SK-N-SH (cell line): Measurements from ENCODE around the gene GPRIN3. TPM values are rescaled to one million over a fixed set of nuclear protein-coding genes. Genes with fewer than 3 reads are reported as not detected.

Experiments used
- CTCF ChIA-PET: fragments of 300-600, 350-600 bp; formaldehyde crosslinking; extraction: SDS; loops from one replicate; lab custom pipeline; 2021; lab: Yijun Ruan, JAX
- POLR2A ChIA-PET: fragments of 350-600 bp; sonication (Branson Sonifier 250); formaldehyde crosslinking; extraction: SDS; loops from one replicate; lab custom pipeline; 2020; ENCODE audit warnings: antibody characterized with exemption, inconsistent platforms; lab: Yijun Ruan, JAX
- DNase-seq: peaks from one replicate; pipeline ENCODE4 v3.0.0; 2012
- H2AFZ ChIP-seq: fragments of 200-600 bp; sonication (generic); 2 replicates; pipeline ENCODE4 v1.8.1; 2016; ENCODE audit warnings: antibody characterized with exemption, mild to moderate bottlenecking, low read depth
- H3F3A ChIP-seq: fragments of 200-600 bp; sonication (generic); replicated peaks from 2 replicates; pipeline ENCODE3; 2016; ENCODE audit warnings: antibody characterized with exemption, mild to moderate bottlenecking; ENCODE audit not compliant: insufficient read depth
- H3K27ac ChIP-seq, 2 experiments: fragments of 200-500 bp in 1 of 2; fragments of 200-600 bp in 1 of 2; sonication (Bioruptor generic) in 1 of 2; sonication (generic), shearing (Covaris generic) in 1 of 2; 2 replicates each; pipeline versions ENCODE4 v1.5.1 to v1.6.1; 2014 to 2016; ENCODE audit warnings: low read depth in 2 of 2, inconsistent platforms in 1 of 2, low read length in 1 of 2, mild to moderate bottlenecking in 1 of 2, mixed read lengths in 1 of 2
- H3K27me3 ChIP-seq: fragments of 200-600 bp; sonication (generic), shearing (Covaris generic); 2 replicates; pipeline ENCODE4 v1.6.1; 2016; ENCODE audit warnings: mixed run types; ENCODE audit not compliant: insufficient read depth
- H3K36me3 ChIP-seq, 2 experiments: fragments of 200-500 bp in 1 of 2; fragments of 200-600 bp in 1 of 2; sonication (Bioruptor generic) in 1 of 2; sonication (generic) in 1 of 2; replicated peaks in 1 of 2; 2 replicates each; pipeline versions ENCODE3 to v1.5.1; 2014 to 2016; ENCODE audit warnings: low read length in 1 of 2, mild to moderate bottlenecking in 1 of 2; ENCODE audit not compliant: insufficient read depth in 2 of 2, control insufficient read depth in 1 of 2
- H3K4me1 ChIP-seq, 2 experiments: fragments of 200-500 bp in 1 of 2; fragments of 200-600 bp in 1 of 2; sonication (Bioruptor generic) in 1 of 2; sonication (generic), shearing (Covaris generic) in 1 of 2; 2 replicates each; pipeline versions ENCODE4 v1.5.1 to v1.6.1; 2014 to 2016; ENCODE audit warnings: low read depth in 1 of 2, low read length in 1 of 2, mixed run types in 1 of 2; ENCODE audit not compliant: insufficient read depth in 2 of 2, control insufficient read depth in 1 of 2
- H3K4me2 ChIP-seq: fragments of 200-600 bp; sonication (generic), shearing (Covaris generic); 2 replicates; pipeline ENCODE4 v1.6.1; 2017; ENCODE audit warnings: mixed run types
- H3K4me3 ChIP-seq, 2 experiments: fragments of 200-500 bp in 1 of 2; fragments of 200-600 bp in 1 of 2; sonication (Bioruptor generic) in 1 of 2; sonication (generic), shearing (Covaris generic) in 1 of 2; 2 replicates each; pipeline versions ENCODE4 v1.5.1 to v1.8.1; 2014 to 2016; ENCODE audit warnings: low read depth in 2 of 2, inconsistent platforms in 1 of 2, low read length in 1 of 2, mild to moderate bottlenecking in 1 of 2, mixed read lengths in 1 of 2, moderate library complexity in 1 of 2
- H3K79me2 ChIP-seq: fragments of 200-600 bp; sonication (generic); 2 replicates; pipeline ENCODE4 v1.8.1; 2017; ENCODE audit warnings: mild to moderate bottlenecking; ENCODE audit not compliant: insufficient read depth
- H3K9ac ChIP-seq: fragments of 200-600 bp; sonication (generic); 2 replicates; pipeline ENCODE4 v1.6.1; 2017; ENCODE audit warnings: mixed run types
- H3K9me2 ChIP-seq: fragments of 200-600 bp; sonication (generic); 2 replicates; pipeline ENCODE4 v1.6.1; 2017; ENCODE audit warnings: mixed run types
- H3K9me3 ChIP-seq: fragments of 200-600 bp; sonication (generic); 2 replicates; pipeline ENCODE4 v1.6.1; 2017; ENCODE audit warnings: mixed run types, mild to moderate bottlenecking, moderate library complexity
- H4K20me1 ChIP-seq: fragments of 200-600 bp; sonication (generic); 2 replicates; pipeline ENCODE4 v1.6.1; 2017; ENCODE audit warnings: mild to moderate bottlenecking, mixed run types; ENCODE audit not compliant: insufficient read depth
- CHD2 ChIP-seq: fragments of 150-350 bp; IDR thresholded peaks from 2 replicates; pipeline ENCODE4 v1.6.1; 2018; ENCODE audit warnings: low read length; ENCODE audit not compliant: partially characterized antibody
- ELF1 ChIP-seq: IDR thresholded peaks from 2 replicates; pipeline ENCODE4 v1.4.0; 2012
- EZH2phosphoT487 ChIP-seq: fragments of 200-600 bp; sonication (generic); IDR thresholded peaks from 2 replicates; pipeline ENCODE4 v1.6.1; 2017; ENCODE audit warnings: low read depth, mixed run types, mild to moderate bottlenecking, antibody characterized with exemption, moderate library complexity, borderline replicate concordance
- FOSL2 ChIP-seq: IDR thresholded peaks from 2 replicates; pipeline ENCODE4 v1.4.0; 2012; ENCODE audit warnings: low read depth, mild to moderate bottlenecking, moderate library complexity, borderline replicate concordance
- FOXM1 ChIP-seq: IDR thresholded peaks from 2 replicates; pipeline ENCODE4 v1.4.0; 2012; ENCODE audit warnings: low read depth, mild to moderate bottlenecking
- GABPA ChIP-seq: IDR thresholded peaks from 2 replicates; pipeline ENCODE4 v1.4.0; 2012; ENCODE audit warnings: low read depth, mild to moderate bottlenecking
- GATA2 ChIP-seq: sonication (generic); formaldehyde crosslinking; IDR thresholded peaks from 2 replicates; pipeline ENCODE4 v1.5.0; 2020; ENCODE audit warnings: mild to moderate bottlenecking, missing genetic modification reagents
- MEF2A ChIP-seq: IDR thresholded peaks from 2 replicates; pipeline ENCODE4 v1.4.0; 2012; ENCODE audit warnings: low read depth, borderline replicate concordance
- MXI1 ChIP-seq: IDR thresholded peaks from 2 replicates; pipeline ENCODE4 v1.6.1; 2012; ENCODE audit warnings: mild to moderate bottlenecking, low read depth, low read length, improper control_type of control experiment
- NRF1 ChIP-seq: IDR thresholded peaks from 2 replicates; pipeline ENCODE4 v1.6.1; 2012; ENCODE audit warnings: low read depth, mild to moderate bottlenecking, low read length
- POLR2AphosphoS5 ChIP-seq: IDR thresholded peaks from 2 replicates; pipeline ENCODE4 v1.6.1; 2012; ENCODE audit warnings: low read depth, low read length
- RAD21 ChIP-seq: IDR thresholded peaks from 2 replicates; pipeline ENCODE4 v1.6.1; 2012; ENCODE audit warnings: mild to moderate bottlenecking, low read length
- RXRA ChIP-seq: IDR thresholded peaks from 2 replicates; pipeline ENCODE4 v1.4.0; 2012; ENCODE audit warnings: low read depth, mild to moderate bottlenecking, borderline replicate concordance
- SIN3A ChIP-seq: IDR thresholded peaks from 2 replicates; pipeline ENCODE4 v1.6.1; 2012; ENCODE audit warnings: low read depth, mild to moderate bottlenecking, low read length, moderate library complexity, borderline replicate concordance
- TCF12 ChIP-seq: IDR thresholded peaks from 2 replicates; pipeline ENCODE4 v1.4.0; 2012
- TEAD4 ChIP-seq: IDR thresholded peaks from 2 replicates; pipeline ENCODE4 v1.4.0; 2012; ENCODE audit warnings: mild to moderate bottlenecking, borderline replicate concordance; ENCODE audit not compliant: insufficient read depth
- whole genome bisulfite sequencing: methylation state at CpG from one replicate; pipeline ENCODE4 v1.1.6; 2017; ENCODE audit warnings: low lambda C conversion rate; 5-methylcytosine and 5-hydroxymethylcytosine counted together
- polyA plus RNA-seq, 3 experiments: library from polyadenylated mRNA; depleted of rRNA; stranded (reverse); fragments of >200 nt; gene quantifications; 2 replicates each; pipeline ENCODE4 v1.2.3, GENCODE V29; 2012
- TF ChIP-seq, protein P1 (sequence below): IDR thresholded peaks from 2 replicates; pipeline ENCODE4; 2012
- TF ChIP-seq, protein P2 (sequence below): fragments of 200-600 bp; sonication (generic); IDR thresholded peaks from 2 replicates; pipeline ENCODE4 v1.6.1; 2017; ENCODE audit warnings: antibody characterized with exemption, mild to moderate bottlenecking, moderate library complexity
- TF ChIP-seq, protein P3 (sequence below): IDR thresholded peaks from 2 replicates; pipeline ENCODE4 v1.4.0; 2012; ENCODE audit warnings: low read depth, borderline replicate concordance
- TF ChIP-seq, protein P4 (sequence below): IDR thresholded peaks from 2 replicates; pipeline ENCODE4 v1.4.0; 2012; ENCODE audit warnings: low read depth

The GPRIN3 gene
- polyA plus RNA-seq, 1 of the 3 experiments (the other 2 are of a cell fraction): not detected

DNA sequence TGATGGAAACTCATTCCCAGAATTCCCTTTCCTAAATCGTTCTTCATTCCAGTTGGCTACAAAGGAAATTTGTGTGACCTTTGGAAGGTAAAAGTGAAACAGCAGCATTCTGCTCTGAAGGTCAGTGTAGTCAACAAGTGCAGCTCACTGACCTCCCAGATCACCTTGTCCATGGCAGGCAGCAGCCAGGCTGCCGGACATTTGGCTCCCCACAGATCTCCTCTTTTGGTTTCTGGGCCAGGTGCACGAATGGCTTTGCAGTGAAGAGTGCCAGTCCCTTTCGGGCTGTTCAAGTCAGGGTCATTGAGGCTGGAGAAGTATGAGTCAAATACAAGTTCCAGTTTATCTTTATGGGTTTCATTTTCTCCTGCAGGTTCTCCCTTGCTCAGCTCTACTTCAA lies 14.3 kb downstream of the GPRIN3 start:
- H3K4me2 ChIP-seq: no peak overlapping the region
- H3K9ac ChIP-seq: no peak overlapping the region
- ChIA-PET POLR2A (no interaction called here), CTCF (interaction anchor here (1.5 kb wide), 1 partner anchor 9 kb away, joined by 4 read pairs; no protein-coding TSS in a partner anchor)
- no peak overlapping the region for H2AFZ ChIP-seq
- H3K79me2 ChIP-seq: no peaks in the 10 kb centered on the region
- H3K27me3 ChIP-seq: no peaks in the 10 kb centered on the region
- no peaks in the 10 kb centered on the region for H3K4me1 ChIP-seq
- no peaks in the 10 kb centered on the region for H4K20me1 ChIP-seq
- no peaks in the 10 kb centered on the region for H3K36me3 ChIP-seq
- TF ChIP-seq, protein P1, sequence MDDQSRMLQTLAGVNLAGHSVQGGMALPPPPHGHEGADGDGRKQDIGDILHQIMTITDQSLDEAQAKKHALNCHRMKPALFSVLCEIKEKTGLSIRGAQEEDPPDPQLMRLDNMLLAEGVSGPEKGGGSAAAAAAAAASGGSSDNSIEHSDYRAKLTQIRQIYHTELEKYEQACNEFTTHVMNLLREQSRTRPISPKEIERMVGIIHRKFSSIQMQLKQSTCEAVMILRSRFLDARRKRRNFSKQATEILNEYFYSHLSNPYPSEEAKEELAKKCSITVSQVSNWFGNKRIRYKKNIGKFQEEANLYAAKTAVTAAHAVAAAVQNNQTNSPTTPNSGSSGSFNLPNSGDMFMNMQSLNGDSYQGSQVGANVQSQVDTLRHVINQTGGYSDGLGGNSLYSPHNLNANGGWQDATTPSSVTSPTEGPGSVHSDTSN: no peak
- TF ChIP-seq GABPA: no peak
- TF ChIP-seq SIN3A: no peak
- no peak for TF ChIP-seq NRF1
- TF ChIP-seq FOXM1: no peak
- TF ChIP-seq MXI1: no peak
- TF ChIP-seq MEF2A: no peak
- TF ChIP-seq POLR2AphosphoS5: no peak
- no peak for TF ChIP-seq RAD21
- no peak for TF ChIP-seq RXRA
- no peak for TF ChIP-seq GATA2 (CRISPR knock-in tag)
- no peak for TF ChIP-seq FOSL2
- TF ChIP-seq ELF1: no peak
- TF ChIP-seq, protein P2, sequence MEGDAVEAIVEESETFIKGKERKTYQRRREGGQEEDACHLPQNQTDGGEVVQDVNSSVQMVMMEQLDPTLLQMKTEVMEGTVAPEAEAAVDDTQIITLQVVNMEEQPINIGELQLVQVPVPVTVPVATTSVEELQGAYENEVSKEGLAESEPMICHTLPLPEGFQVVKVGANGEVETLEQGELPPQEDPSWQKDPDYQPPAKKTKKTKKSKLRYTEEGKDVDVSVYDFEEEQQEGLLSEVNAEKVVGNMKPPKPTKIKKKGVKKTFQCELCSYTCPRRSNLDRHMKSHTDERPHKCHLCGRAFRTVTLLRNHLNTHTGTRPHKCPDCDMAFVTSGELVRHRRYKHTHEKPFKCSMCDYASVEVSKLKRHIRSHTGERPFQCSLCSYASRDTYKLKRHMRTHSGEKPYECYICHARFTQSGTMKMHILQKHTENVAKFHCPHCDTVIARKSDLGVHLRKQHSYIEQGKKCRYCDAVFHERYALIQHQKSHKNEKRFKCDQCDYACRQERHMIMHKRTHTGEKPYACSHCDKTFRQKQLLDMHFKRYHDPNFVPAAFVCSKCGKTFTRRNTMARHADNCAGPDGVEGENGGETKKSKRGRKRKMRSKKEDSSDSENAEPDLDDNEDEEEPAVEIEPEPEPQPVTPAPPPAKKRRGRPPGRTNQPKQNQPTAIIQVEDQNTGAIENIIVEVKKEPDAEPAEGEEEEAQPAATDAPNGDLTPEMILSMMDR: no peak
- TF ChIP-seq TCF12: no peak
- no peak for TF ChIP-seq CHD2
- TF ChIP-seq, protein P3, sequence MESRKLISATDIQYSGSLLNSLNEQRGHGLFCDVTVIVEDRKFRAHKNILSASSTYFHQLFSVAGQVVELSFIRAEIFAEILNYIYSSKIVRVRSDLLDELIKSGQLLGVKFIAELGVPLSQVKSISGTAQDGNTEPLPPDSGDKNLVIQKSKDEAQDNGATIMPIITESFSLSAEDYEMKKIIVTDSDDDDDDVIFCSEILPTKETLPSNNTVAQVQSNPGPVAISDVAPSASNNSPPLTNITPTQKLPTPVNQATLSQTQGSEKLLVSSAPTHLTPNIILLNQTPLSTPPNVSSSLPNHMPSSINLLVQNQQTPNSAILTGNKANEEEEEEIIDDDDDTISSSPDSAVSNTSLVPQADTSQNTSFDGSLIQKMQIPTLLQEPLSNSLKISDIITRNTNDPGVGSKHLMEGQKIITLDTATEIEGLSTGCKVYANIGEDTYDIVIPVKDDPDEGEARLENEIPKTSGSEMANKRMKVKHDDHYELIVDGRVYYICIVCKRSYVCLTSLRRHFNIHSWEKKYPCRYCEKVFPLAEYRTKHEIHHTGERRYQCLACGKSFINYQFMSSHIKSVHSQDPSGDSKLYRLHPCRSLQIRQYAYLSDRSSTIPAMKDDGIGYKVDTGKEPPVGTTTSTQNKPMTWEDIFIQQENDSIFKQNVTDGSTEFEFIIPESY: no peak
- no peak for TF ChIP-seq EZH2phosphoT487
- TF ChIP-seq TEAD4: no peak
- TF ChIP-seq, protein P4, sequence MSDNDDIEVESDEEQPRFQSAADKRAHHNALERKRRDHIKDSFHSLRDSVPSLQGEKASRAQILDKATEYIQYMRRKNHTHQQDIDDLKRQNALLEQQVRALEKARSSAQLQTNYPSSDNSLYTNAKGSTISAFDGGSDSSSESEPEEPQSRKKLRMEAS: no peak
- TF ChIP-seq, all 33 proteins: peak for 0
- no peak overlapping the region for H3K27ac ChIP-seq
- WGBS: 53% methylated on average over 4 of the region's 4 CpGs
- DNase-seq: no peak
- no peaks in the 10 kb centered on the region for H3K9me3 ChIP-seq
- H3K4me3 ChIP-seq: no peak overlapping the region
- no peaks in the 10 kb centered on the region for H3K9me2 ChIP-seq
- no peaks in the 10 kb centered on the region for H3F3A ChIP-seq
